K562 treated with DMSO at 1 percent for 24 hours (cell line): ENCODE measurements around the gene CNTFR. TPM values are rescaled to one million over a fixed set of nuclear protein-coding genes. Genes with fewer than 3 reads are reported as not detected.

Experiments used
- total RNA-seq: library from RNA; unstranded; fragments of 300-600 nt; gene quantifications from 2 replicates; pipeline ENCODE4 v1.2.3, GENCODE V29; 2022; ENCODE audit warnings: low read depth; ENCODE audit not compliant: insufficient read depth

The CNTFR gene, protein sequence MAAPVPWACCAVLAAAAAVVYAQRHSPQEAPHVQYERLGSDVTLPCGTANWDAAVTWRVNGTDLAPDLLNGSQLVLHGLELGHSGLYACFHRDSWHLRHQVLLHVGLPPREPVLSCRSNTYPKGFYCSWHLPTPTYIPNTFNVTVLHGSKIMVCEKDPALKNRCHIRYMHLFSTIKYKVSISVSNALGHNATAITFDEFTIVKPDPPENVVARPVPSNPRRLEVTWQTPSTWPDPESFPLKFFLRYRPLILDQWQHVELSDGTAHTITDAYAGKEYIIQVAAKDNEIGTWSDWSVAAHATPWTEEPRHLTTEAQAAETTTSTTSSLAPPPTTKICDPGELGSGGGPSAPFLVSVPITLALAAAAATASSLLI
- total RNA-seq = 0.21 TPM in 1 of 2 replicates, not detected in the other

DNA sequence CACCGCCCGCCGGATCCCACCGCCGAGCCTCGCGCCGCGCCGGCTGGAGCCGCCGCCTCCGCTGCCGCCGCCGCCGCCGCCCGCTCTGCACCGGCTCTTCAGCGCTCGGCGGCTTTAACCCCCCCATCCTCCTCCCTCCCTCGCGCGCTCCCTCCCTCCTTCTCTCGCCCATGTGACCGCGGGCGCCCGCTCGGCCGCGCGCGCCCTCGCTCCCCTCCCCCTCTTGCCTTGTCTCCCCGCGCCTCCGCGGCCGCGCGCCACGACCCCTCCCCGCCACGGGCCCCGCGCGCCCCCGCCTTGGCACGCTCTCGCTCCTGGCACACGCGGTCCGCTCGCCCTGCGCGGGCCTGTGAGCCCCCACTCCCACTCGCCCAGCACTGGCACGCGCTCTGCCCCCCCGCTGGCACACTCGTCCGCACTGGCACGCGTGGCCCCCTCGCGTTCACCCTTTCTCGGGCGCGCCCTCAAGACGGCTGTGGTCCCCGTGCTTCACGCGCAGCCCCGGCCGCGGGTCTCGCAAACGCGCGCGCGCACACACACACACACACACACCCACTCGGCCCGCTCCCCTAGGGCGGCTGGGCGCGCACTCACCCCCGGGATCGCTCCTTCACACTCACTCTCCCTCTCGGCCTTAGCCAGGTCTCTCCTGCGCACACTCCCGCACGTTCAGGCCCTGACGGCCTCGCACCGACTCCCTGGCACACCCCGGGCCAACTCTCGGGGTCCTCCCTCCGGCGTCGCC is at the start of gene CNTFR:
Gene CNTFR (minus strand): TSS at position 89 of the 745 bp plus-strand sequence. CDS start 20,743 bp downstream, outside the sequence.

DNA sequence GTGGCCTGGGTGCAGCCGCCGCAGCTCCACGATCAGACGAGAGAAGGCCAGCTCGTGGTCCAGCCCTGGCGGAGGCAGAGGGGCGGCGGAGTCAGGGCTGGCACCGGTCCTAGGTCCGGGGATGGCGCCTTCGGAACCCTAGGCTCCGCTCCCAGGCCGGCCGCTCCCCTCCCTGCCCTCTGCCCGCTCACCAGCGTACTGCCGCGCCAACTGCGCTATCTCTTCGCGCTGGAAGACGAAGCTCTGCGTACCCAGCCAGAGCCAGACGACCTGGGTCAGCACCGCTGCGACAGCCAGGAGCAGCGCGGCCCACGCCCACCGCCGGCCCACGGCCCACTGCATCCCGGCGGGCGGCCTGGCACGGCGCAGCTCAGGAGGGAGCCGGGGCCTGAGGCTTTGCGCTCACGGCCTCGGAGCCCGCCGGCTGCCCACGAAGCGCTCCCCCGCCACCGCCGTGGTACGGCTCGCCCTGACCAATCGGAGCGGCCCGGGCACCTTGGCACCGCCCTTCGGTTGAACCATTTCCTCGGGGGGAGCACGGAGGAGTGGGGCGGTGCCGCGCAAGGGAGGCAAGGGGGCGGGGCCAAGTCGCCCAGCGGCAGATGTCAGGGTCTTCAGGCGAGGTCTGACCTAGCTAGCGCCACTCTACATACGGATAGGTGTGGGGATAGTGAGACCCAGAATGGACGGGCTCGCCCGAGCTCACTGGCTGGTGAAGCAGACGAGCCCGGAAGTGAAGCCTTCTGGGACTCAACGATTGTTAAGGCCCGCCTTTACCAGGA is 48.0 kb upstream of the CNTFR start, which contains the start of gene SIGMAR1:
Gene SIGMAR1 (minus strand): TSS at position 432 of the 782 bp plus-strand sequence. CDS start 90 bp downstream, at position 342.

DNA sequence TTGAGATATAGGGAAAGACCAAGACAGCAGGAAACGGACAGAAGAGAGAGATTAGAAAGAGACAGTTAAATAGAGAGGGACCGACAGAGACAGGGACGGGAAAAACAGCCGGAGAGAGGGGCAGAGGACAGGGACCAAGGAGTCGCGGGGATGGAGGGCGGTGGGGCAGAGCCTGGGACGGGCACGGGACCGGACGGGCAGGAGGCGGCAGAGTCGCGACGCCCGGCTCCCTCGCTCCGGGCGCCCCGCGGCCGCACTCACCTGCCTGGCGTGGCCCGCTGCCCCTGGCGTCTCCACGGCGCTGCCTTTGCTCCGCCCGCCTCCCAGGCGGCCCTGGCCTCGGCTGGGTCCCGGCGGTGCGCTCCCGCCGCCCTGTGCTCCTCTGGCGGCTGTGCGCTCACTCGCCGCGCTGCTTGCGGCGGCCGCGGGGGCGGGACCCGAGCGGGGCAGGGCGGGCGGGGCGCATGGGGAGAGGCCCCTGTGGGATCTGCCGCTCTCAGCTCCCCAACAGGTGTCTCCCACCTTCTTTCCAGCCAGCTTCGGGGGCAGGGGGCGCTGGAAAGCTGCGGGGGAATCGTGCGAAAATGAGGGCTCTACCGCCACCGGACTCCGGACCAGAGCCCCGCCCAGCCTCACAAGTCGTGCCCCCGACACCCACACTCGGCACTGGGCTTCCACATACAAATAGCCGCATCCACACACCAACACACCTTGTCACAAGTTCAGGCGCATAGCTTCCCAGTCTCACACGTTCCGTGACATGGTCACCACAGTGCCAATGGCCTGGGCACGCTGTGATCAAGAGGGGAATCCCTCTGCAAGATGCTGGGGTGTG is 39.3 kb upstream of the CNTFR start, which contains the start of gene ARID3C:
Gene ARID3C (minus strand): TSS at position 411 of the 835 bp plus-strand sequence. CDS start 1,052 bp downstream, outside the sequence.

DNA sequence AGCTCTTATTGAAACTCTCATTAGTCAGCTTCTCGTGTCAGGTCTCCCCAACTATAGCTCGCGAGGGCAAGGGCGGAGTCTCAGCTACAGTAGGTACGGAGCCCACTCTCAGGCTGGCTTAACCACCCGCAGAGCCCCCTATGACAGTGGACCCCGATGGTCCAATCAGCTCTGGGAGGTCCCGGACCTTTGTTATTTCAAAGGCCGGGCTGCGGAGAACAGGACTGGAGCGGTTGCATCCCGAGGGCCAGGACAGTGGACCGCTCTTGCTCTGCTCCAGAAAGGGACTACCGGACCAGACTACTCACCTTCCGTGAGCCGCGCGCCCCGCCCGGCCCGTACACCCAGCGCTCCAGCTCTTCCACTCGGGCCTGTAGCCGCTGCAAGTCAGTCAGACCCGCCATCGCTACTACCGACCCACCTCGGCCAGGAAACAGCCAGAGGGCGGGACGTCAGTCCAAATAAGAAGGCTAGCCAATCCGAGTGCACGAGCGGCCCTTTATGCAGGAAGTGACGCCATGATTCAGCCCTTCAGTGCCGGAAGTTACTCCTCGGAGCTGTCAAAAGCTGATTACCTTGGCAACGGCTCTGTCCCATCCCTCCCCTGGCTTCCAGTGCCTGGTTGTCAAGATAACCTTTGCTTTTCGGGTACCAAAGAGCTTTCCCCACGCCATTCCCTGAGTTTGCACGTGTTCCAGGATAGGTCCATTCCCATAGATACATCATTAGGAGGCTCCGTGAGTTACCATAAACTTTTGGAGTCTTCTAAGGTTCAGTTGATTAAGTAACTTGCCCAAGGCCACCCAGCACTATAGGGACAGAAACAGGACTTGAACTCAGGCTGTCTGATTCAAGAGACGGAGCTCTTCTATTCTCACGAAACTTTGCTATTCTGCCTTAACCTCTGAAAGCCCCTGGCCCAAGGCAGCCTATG is 30.8 kb upstream of the CNTFR start, which contains the start of gene DCTN3:
Gene DCTN3 (minus strand): TSS at position 435 of the 934 bp plus-strand sequence. CDS start 31 bp downstream, at position 404.

DNA sequence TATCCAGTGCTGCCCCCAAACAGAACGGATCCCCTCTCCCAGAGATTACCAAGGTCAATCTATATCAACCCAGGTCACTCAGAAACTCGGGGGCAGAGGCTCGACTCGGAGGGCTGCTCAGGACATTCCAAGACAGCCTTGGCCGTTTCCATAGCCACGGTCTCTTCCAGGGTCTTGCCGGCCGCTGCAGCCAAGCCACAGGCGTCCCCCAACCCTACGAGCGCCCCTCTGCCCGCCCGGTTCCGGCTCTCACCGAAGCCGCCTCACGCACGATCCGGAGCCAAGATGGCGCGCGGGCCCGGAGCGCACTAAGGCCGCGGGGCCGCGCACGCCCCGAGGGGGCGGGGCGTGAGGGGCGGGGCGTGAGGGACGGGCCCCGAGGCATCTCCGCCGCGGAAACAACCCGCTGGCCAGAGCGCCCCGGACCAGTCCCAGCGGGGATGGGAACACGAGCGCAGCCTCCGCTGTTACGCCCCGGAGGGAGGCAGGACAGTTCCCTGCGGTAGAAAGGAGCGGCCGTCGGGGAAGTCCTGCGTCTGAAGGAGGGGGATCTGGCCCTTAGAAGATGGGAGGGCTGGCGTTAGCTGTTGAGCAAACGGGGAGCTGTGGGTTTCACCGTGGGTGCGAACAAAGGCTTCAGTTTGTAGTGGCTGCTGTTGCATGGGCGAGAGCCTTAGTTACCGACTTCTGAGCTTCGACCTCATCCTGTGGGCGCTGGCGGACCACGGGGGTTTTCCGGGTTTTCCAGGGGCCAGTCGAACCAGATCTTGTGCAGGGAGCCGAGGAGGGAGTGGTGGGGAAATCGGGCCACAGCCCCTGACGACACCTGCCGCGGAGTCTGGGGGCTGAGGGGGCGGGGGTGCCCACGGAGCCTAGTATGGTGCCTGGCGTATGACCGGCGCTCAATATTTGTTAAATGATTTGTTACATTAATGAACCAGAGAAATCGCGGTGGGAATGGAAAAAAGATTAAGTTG is 22.6 kb upstream of the CNTFR start, which contains the start of gene RPP25L:
Gene RPP25L (minus strand): TSS at position 287 of the 977 bp plus-strand sequence. CDS start 801 bp downstream, outside the sequence.

DNA sequence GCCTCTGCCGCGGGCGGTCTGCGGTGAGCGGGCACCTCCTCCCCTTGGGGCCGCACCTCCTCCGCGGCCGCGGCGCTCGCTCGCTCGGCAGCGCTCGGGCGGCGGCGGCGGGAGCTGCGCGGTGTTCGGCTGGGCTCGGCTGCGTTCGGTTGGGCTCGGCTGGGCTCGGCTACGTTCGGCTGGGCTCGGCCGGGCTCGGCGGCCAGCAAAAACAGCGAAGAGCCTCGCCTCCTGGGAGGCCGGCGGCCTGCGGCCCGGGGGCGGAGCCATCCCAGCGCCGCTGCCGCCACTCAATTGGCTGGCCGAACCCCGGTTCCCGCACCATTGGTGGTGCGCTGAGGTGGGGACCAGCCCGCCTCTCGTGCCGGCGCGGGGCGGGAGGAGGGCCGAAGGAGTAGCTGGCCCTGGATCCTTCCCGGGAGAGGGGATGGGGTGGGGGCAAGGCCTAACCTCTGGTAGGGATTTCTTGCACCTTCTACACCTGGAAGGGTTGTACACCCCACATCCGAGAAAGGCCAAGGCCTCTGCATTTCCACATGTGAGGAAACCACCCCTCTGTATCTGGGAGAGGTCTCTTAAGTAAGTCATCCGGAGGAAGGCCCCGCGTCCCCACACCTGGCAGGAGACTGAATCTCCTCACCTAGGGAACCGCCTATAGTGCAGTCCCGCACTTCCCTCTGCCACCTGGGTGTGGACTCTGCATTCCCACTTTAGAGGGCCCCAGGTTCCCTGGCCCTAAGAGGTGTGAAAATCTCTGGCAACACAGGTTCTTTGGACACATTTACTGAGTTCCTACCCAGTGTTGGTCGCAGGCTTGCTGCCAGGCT is 66.3 kb downstream of the CNTFR start, which contains the start of gene ENHO:
Gene ENHO (minus strand): TSS at position 20 of the 827 bp plus-strand sequence. CDS start 1,295 bp downstream, outside the sequence.

Other genes starting within 250 kb of the CNTFR start
- gene MYORG, start 212.8 kb downstream of the CNTFR start, total RNA-seq = 3.3 and 3.8 TPM in 2 replicates
- 20.9 and 21.6 TPM in 2 replicates for gene FAM219A, start 131.2 kb downstream of the CNTFR start, total RNA-seq
- gene DNAI1, start 130.9 kb downstream of the CNTFR start, total RNA-seq = not detected in 2 replicates
- gene ENHO, start 66.7 kb downstream of the CNTFR start, total RNA-seq = not detected in 2 replicates
- 52.6 and 55.0 TPM in 2 replicates for gene RPP25L, start 22.4 kb upstream of the CNTFR start, total RNA-seq
- gene DCTN3, start 30.8 kb upstream of the CNTFR start, total RNA-seq = 146 and 150 TPM in 2 replicates
- gene ARID3C, start 39.3 kb upstream of the CNTFR start, total RNA-seq = not detected in 2 replicates
- gene SIGMAR1, start 48.1 kb upstream of the CNTFR start, total RNA-seq = 44.3 and 46.8 TPM in 2 replicates
- 16.9 and 18.1 TPM in 2 replicates for gene GALT, start 57.0 kb upstream of the CNTFR start, total RNA-seq
- gene IL11RA, start 62.5 kb upstream of the CNTFR start, total RNA-seq = 4.7 and 6.3 TPM in 2 replicates
- gene CCL27, start 72.9 kb upstream of the CNTFR start, total RNA-seq = not detected in 2 replicates
- gene CCL19, start 101.6 kb upstream of the CNTFR start, total RNA-seq = not detected in 2 replicates
- not detected in 2 replicates for gene CCL21, start 120.4 kb upstream of the CNTFR start, total RNA-seq